Loucy (cell line): ENCODE measurements around the gene FHIT.

Experiments used
- H2AFZ ChIP-seq: fragments of 200-600 bp; sonication (generic); 2 replicates; pipeline ENCODE4 v1.6.0; 2016; ENCODE audit warnings: antibody characterized with exemption, mild to moderate bottlenecking, low read length, moderate library complexity
- H3F3A ChIP-seq: fragments of 200-600 bp; 2 replicates; pipeline ENCODE4 v1.6.0; 2016; ENCODE audit warnings: antibody characterized with exemption, low read depth, mild to moderate bottlenecking
- H3K27me3 ChIP-seq: fragments of 200-600 bp; sonication (generic); 2 replicates; pipeline ENCODE4 v1.6.1; 2014; ENCODE audit warnings: low read length, mild to moderate bottlenecking; ENCODE audit not compliant: insufficient read depth, poor library complexity, severe bottlenecking
- H3K36me3 ChIP-seq: fragments of 200-600 bp; sonication (generic); 2 replicates; pipeline ENCODE4 v1.6.1; 2016; ENCODE audit warnings: low read length; ENCODE audit not compliant: insufficient read depth
- H3K4me1 ChIP-seq: fragments of 200-600 bp; sonication (generic); 2 replicates; pipeline ENCODE4 v1.5.1; 2014; ENCODE audit warnings: low read length, mild to moderate bottlenecking; ENCODE audit not compliant: insufficient read depth, poor library complexity, severe bottlenecking
- H3K4me2 ChIP-seq: fragments of 200-600 bp; sonication (generic); 2 replicates; pipeline ENCODE4 v1.6.0; 2014; ENCODE audit warnings: antibody characterized with exemption, low read length, low read depth, mild to moderate bottlenecking; ENCODE audit not compliant: poor library complexity, severe bottlenecking
- H3K4me3 ChIP-seq: fragments of 200-600 bp; sonication (generic); 2 replicates; pipeline ENCODE4 v1.5.1; 2014; ENCODE audit warnings: low read length, mild to moderate bottlenecking, mixed read lengths; ENCODE audit not compliant: poor library complexity, severe bottlenecking
- H3K79me2 ChIP-seq: fragments of 200-600 bp; sonication (generic); 2 replicates; pipeline ENCODE4 v1.6.1; 2014; ENCODE audit warnings: low read length; ENCODE audit not compliant: insufficient read depth
- H3K9ac ChIP-seq: fragments of 200-600 bp; sonication (generic); 2 replicates; pipeline ENCODE4 v1.6.0; 2014; ENCODE audit warnings: mild to moderate bottlenecking, low read depth, low read length, moderate library complexity; ENCODE audit not compliant: poor library complexity, severe bottlenecking
- H3K9me2 ChIP-seq: fragments of 200-600 bp; sonication (generic); replicated peaks from 2 replicates; pipeline ENCODE4 v1.6.1; 2016; ENCODE audit warnings: low read depth, low read length, mixed read lengths
- H3K9me3 ChIP-seq: fragments of 200-600 bp; sonication (generic); 2 replicates; pipeline ENCODE4 v1.6.1; 2014; ENCODE audit warnings: mild to moderate bottlenecking, antibody characterized with exemption, low read length, low read depth; ENCODE audit not compliant: insufficient read depth
- H4K20me1 ChIP-seq: fragments of 200-600 bp; sonication (generic); 2 replicates; pipeline ENCODE4 v1.6.0; 2014; ENCODE audit warnings: antibody characterized with exemption, low read length, mild to moderate bottlenecking; ENCODE audit not compliant: insufficient read depth, poor library complexity, severe bottlenecking
- EZH2phosphoT487 ChIP-seq: fragments of 200-600 bp; IDR thresholded peaks from 2 replicates; pipeline ENCODE4 v1.6.1; 2018; ENCODE audit warnings: antibody characterized with exemption, mild to moderate bottlenecking, moderate library complexity, borderline replicate concordance
- TF ChIP-seq, protein P1 (sequence below): fragments of 200-600 bp; sonication (generic); conservative IDR thresholded peaks from 2 replicates; pipeline ENCODE4 v1.5.1; 2014; ENCODE audit warnings: mild to moderate bottlenecking, antibody characterized with exemption, low read length

FHIT gene

DNA sequence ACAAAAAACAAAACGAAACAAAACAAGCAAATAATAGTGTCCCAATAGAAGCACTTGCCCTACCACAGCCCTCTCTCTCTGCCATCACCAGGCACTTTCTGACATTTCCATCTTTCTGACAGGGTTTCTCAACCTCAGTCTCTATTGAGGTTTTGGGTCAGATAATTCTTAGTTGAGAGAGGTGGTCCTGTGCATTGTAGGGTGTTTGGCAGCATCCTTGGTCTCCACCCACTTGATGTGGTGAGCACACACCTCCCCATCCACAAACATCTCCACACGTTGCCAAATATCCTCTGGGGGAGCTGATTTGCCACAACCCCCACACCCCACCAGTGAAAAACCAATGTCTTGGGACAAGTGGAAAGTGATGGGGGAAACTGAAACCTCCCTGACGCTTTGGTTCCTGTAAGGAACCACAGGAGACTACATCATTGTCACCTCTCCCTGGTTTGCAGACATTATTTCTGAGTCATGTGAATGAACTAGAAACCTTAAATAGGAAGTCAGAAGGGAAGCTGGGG lies 1467.7 kb downstream of the FHIT start:
- Histone ChIP-seq H3K9ac (no peak overlapping the region), H3K36me3 (no peaks in the 10 kb centered on the region), H4K20me1 (no peaks in the 10 kb centered on the region), H3K4me3 (no peak overlapping the region), H3K9me3 (no peaks in the 10 kb centered on the region), H3K9me2 (no peaks in the 10 kb centered on the region), H3K4me2 (no peak overlapping the region), H3K79me2 (no peaks in the 10 kb centered on the region), H3K27me3 (no peaks in the 10 kb centered on the region), H3F3A (no peaks in the 10 kb centered on the region), H3K4me1 (peaks cover 29% of the 10 kb centered on the region), H2AFZ (peak overlapping the region; percentile 48)
- TF ChIP-seq, protein P1, sequence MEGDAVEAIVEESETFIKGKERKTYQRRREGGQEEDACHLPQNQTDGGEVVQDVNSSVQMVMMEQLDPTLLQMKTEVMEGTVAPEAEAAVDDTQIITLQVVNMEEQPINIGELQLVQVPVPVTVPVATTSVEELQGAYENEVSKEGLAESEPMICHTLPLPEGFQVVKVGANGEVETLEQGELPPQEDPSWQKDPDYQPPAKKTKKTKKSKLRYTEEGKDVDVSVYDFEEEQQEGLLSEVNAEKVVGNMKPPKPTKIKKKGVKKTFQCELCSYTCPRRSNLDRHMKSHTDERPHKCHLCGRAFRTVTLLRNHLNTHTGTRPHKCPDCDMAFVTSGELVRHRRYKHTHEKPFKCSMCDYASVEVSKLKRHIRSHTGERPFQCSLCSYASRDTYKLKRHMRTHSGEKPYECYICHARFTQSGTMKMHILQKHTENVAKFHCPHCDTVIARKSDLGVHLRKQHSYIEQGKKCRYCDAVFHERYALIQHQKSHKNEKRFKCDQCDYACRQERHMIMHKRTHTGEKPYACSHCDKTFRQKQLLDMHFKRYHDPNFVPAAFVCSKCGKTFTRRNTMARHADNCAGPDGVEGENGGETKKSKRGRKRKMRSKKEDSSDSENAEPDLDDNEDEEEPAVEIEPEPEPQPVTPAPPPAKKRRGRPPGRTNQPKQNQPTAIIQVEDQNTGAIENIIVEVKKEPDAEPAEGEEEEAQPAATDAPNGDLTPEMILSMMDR = no peak
- TF ChIP-seq EZH2phosphoT487 = no peak

DNA sequence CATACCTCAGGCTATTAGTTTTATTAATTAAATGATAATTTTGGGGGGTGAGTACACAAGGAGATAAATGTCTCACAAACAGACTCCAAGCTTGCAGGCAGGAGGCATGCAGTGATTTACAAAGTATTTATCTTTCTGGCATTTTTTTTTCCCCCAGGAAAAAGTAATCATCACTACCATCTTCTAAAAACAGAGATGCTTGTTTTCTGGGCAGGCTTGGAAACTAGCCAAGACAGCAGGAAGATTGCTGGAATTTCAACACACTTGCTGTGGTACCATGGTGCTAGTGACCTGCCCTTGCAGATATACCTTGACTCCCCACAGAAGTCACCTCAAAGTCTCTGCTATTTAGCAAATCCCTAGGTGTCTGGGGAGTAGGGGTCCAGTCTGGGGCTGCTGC lies 1468.6 kb downstream of the FHIT start:
- Histone ChIP-seq H3F3A (no peaks in the 10 kb centered on the region; the same call in 1 of the 2 replicates), H3K4me2 (no peak overlapping the region), H3K4me1 (peaks cover 29% of the 10 kb centered on the region), H2AFZ (no peak overlapping the region), H3K27me3 (no peaks in the 10 kb centered on the region), H4K20me1 (no peaks in the 10 kb centered on the region), H3K9me2 (no peaks in the 10 kb centered on the region), H3K9ac (no peak overlapping the region), H3K4me3 (no peak overlapping the region), H3K79me2 (no peaks in the 10 kb centered on the region), H3K9me3 (no peaks in the 10 kb centered on the region), H3K36me3 (no peaks in the 10 kb centered on the region)
- TF ChIP-seq, protein P1 = no peak
- TF ChIP-seq EZH2phosphoT487 = no peak

GRCh38 chr3:59780209-59780608 lies 1471.0 kb downstream of the FHIT start:
- no peaks in the 10 kb centered on the region for H3K9me3 ChIP-seq
- H3K9me2 ChIP-seq = no peaks in the 10 kb centered on the region
- no peaks in the 10 kb centered on the region for H4K20me1 ChIP-seq
- no peak overlapping the region for H2AFZ ChIP-seq
- H3K36me3 ChIP-seq = no peaks in the 10 kb centered on the region
- H3K4me3 ChIP-seq = no peak overlapping the region
- no peaks in the 10 kb centered on the region for H3K27me3 ChIP-seq
- no peak for TF ChIP-seq EZH2phosphoT487
- TF ChIP-seq, protein P1 = no peak
- H3K9ac ChIP-seq = no peak overlapping the region
- no peak overlapping the region for H3K4me2 ChIP-seq
- peaks cover 49% of the 10 kb centered on the region for H3K4me1 ChIP-seq
- no peaks in the 10 kb centered on the region; the same call in 1 of the 2 replicates for H3F3A ChIP-seq
- no peaks in the 10 kb centered on the region for H3K79me2 ChIP-seq
